Measurements from ENCODE around the gene LMO1.

GRCh38 chr11:8233691-8234424 is 29.8 kb downstream of the LMO1 start:
- TF ChIP-seq, protein P1, sequence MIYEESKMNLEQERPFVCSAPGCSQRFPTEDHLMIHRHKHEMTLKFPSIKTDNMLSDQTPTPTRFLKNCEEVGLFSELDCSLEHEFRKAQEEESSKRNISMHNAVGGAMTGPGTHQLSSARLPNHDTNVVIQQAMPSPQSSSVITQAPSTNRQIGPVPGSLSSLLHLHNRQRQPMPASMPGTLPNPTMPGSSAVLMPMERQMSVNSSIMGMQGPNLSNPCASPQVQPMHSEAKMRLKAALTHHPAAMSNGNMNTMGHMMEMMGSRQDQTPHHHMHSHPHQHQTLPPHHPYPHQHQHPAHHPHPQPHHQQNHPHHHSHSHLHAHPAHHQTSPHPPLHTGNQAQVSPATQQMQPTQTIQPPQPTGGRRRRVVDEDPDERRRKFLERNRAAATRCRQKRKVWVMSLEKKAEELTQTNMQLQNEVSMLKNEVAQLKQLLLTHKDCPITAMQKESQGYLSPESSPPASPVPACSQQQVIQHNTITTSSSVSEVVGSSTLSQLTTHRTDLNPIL (CRISPR knock-in tag; IDR thresholded peaks at IDR 0.05; ENCODE audit: low read depth), result no peak
- TF ChIP-seq ZFP3 (CRISPR knock-in tag; IDR thresholded peaks at IDR 0.05) (no peak), CSRNP3 (CRISPR knock-in tag; IDR thresholded peaks at IDR 0.05) (no peak), ARNTL (CRISPR knock-in tag; IDR thresholded peaks at IDR 0.05; ENCODE audit: borderline replicate concordance, low read depth) (no peak), RARB (CRISPR knock-in tag; IDR thresholded peaks at IDR 0.05) (no peak), ZNF565 (CRISPR knock-in tag; conservative IDR thresholded peaks at IDR 0.05; ENCODE audit: low read depth) (no peak), BACH2 (CRISPR knock-in tag; IDR thresholded peaks at IDR 0.05; ENCODE audit: borderline replicate concordance) (0 out of 2 replicates have a peak, but pooled peaks have one; percentile 28), ZFP30 (CRISPR knock-in tag; IDR thresholded peaks at IDR 0.05) (no peak), GLIS3 (CRISPR knock-in tag; IDR thresholded peaks at IDR 0.05) (peak; percentile 74; the same call in 1 of the 2 replicates), SNAI2 (CRISPR knock-in tag; IDR thresholded peaks at IDR 0.05) (no peak), ZNF8 (CRISPR knock-in tag; IDR thresholded peaks at IDR 0.05) (0 out of 2 replicates have a peak, but pooled peaks have one; percentile 6)
- TF ChIP-seq, protein P2, sequence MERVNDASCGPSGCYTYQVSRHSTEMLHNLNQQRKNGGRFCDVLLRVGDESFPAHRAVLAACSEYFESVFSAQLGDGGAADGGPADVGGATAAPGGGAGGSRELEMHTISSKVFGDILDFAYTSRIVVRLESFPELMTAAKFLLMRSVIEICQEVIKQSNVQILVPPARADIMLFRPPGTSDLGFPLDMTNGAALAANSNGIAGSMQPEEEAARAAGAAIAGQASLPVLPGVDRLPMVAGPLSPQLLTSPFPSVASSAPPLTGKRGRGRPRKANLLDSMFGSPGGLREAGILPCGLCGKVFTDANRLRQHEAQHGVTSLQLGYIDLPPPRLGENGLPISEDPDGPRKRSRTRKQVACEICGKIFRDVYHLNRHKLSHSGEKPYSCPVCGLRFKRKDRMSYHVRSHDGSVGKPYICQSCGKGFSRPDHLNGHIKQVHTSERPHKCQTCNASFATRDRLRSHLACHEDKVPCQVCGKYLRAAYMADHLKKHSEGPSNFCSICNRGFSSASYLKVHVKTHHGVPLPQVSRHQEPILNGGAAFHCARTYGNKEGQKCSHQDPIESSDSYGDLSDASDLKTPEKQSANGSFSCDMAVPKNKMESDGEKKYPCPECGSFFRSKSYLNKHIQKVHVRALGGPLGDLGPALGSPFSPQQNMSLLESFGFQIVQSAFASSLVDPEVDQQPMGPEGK (CRISPR knock-in tag; IDR thresholded peaks at IDR 0.05; ENCODE audit: borderline replicate concordance), result no peak

Measured in SK-N-SH treated with all-trans-retinoic acid at 6 μM for 48 hours (cell line).